ENCODE measurements around the gene ZSCAN20.

DNA sequence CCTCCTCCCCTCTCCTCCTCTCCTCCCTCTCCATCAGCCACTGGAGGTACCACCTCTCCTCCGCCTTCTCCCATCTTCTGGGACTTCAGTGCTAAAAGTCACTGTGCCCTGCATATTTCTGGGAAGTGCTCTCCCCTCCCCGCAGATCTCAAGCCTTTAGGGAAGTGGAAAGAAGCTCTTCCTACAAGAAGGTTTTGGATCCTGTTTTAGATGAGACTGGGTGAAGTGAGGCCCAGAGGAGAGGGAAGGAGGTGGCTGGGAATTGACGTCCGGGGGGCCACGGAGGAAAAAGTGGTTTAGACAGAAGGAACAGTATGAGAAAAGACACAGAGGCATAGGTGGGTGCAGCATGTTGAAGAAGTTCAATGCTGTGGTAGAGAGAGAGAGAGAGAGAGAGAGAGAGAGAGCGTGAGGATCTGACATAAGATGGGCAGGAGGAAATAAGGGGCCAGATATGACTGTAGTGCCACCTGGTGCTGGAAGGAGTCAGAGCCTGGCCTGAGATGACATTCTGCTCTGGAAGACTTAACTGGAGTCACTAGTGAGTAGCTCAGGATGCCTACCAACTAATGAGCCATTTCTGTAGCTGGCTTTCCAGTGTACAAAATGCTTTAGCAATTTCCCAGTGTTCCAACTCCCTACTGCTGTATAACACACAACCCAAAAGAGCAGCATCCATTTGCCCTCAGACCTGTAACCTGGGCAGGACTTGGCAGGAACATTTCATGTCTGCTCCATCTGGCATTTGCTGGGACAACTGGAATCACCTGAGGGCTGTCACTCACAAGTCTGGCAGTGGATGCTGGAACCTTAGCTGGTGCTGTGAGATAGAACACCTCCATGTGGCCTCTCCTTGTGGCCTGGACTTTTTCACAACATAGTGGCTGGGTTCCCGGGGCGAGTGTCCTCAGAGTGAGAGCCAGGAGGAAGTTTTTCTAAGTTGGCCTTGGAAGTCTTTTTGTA, 16.6 kb upstream of the ZSCAN20 start:
- TF ChIP-seq RAD21 (IDR thresholded peaks at IDR 0.05) (peak; percentile 81 to 85), HNF4G (IDR thresholded peaks at IDR 0.05) (no peak), FOXA2 (IDR thresholded peaks at IDR 0.05) (no peak)
- TF ChIP-seq, protein P1, sequence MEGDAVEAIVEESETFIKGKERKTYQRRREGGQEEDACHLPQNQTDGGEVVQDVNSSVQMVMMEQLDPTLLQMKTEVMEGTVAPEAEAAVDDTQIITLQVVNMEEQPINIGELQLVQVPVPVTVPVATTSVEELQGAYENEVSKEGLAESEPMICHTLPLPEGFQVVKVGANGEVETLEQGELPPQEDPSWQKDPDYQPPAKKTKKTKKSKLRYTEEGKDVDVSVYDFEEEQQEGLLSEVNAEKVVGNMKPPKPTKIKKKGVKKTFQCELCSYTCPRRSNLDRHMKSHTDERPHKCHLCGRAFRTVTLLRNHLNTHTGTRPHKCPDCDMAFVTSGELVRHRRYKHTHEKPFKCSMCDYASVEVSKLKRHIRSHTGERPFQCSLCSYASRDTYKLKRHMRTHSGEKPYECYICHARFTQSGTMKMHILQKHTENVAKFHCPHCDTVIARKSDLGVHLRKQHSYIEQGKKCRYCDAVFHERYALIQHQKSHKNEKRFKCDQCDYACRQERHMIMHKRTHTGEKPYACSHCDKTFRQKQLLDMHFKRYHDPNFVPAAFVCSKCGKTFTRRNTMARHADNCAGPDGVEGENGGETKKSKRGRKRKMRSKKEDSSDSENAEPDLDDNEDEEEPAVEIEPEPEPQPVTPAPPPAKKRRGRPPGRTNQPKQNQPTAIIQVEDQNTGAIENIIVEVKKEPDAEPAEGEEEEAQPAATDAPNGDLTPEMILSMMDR (IDR thresholded peaks at IDR 0.05; ENCODE audit: low read depth, low read length, missing input control) = peak; percentile 66
- TF ChIP-seq, protein P2, sequence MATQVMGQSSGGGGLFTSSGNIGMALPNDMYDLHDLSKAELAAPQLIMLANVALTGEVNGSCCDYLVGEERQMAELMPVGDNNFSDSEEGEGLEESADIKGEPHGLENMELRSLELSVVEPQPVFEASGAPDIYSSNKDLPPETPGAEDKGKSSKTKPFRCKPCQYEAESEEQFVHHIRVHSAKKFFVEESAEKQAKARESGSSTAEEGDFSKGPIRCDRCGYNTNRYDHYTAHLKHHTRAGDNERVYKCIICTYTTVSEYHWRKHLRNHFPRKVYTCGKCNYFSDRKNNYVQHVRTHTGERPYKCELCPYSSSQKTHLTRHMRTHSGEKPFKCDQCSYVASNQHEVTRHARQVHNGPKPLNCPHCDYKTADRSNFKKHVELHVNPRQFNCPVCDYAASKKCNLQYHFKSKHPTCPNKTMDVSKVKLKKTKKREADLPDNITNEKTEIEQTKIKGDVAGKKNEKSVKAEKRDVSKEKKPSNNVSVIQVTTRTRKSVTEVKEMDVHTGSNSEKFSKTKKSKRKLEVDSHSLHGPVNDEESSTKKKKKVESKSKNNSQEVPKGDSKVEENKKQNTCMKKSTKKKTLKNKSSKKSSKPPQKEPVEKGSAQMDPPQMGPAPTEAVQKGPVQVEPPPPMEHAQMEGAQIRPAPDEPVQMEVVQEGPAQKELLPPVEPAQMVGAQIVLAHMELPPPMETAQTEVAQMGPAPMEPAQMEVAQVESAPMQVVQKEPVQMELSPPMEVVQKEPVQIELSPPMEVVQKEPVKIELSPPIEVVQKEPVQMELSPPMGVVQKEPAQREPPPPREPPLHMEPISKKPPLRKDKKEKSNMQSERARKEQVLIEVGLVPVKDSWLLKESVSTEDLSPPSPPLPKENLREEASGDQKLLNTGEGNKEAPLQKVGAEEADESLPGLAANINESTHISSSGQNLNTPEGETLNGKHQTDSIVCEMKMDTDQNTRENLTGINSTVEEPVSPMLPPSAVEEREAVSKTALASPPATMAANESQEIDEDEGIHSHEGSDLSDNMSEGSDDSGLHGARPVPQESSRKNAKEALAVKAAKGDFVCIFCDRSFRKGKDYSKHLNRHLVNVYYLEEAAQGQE (IDR thresholded peaks at IDR 0.05) = no peak

Measured in liver (tissue), 3 donors.